T-cell (primary cell): ENCODE data around the gene TTC3. TPM values are rescaled to one million over a fixed set of nuclear protein-coding genes. Genes with fewer than 3 reads are reported as not detected.
A peak's percentile ranks its signal among the peaks of the same experiment; 100 is the strongest.
"Not testable (repeated sequence)": the region's sequence is repeated elsewhere in the genome, so short reads cannot be mapped to it uniquely, and the experiment has no call there.

Source experiments
- ATAC-seq, 4 experiments: fragments of 200-7000 bp in 3 of 4; fragments of 150-1000 bp in 1 of 4; cut with Tn5 transposase; replicated peaks in 1 of 4; 1 replicate in 3 of 4; 2 replicates in 1 of 4; pipeline ENCODE4 v1.10.0; 2021; ENCODE audit warnings: moderate library complexity in 3 of 4, mild to moderate bottlenecking in 2 of 4, moderate number of reproducible peaks in 1 of 4
- CTCF ChIA-PET, 2 donors: fragments of 300-600 bp; sonication (Branson Sonifier 250); formaldehyde crosslinking; loops; one replicate each; lab custom pipeline; 2022; ENCODE audit warnings: antibody characterized with exemption in 2 of 2; lab: Charles Lee
- POLR2A ChIA-PET, 2 donors: fragments of 300-600 bp; sonication (Branson Sonifier 250); formaldehyde crosslinking; loops; one replicate each; lab custom pipeline; 2022; ENCODE audit warnings: antibody characterized with exemption in 2 of 2; lab: Charles Lee
- DNase-seq, 35 experiments: peaks; one replicate each; pipeline versions ENCODE4 v3.0.0 to v3.0.0-alpha.2; 2013 to 2023
- H3K27ac ChIP-seq: one replicate; pipeline ENCODE4 v1.5.1; 2013; ENCODE audit warnings: low read length
- H3K27me3 ChIP-seq, 2 experiments: replicated peaks in 1 of 2; 1 replicate in 1 of 2; 2 replicates in 1 of 2; pipeline versions ENCODE4 v1.6.1 to v1.7.0; 2013; ENCODE audit warnings: low read length in 1 of 2, mixed read lengths in 1 of 2; ENCODE audit not compliant: control insufficient read depth in 2 of 2, insufficient read depth in 2 of 2; ENCODE audit errors: extremely low read depth in 1 of 2
- H3K36me3 ChIP-seq, 2 donors: 1 replicate in 1 of 2; 2 replicates in 1 of 2; pipeline versions ENCODE4 v1.6.1 to v1.7.0; 2013; ENCODE audit warnings: low read length in 1 of 2; ENCODE audit not compliant: control insufficient read depth in 2 of 2, insufficient read depth in 1 of 2; ENCODE audit errors: extremely low read depth in 1 of 2
- H3K4me1 ChIP-seq, 2 experiments: 1 replicate in 1 of 2; 2 replicates in 1 of 2; pipeline versions ENCODE4 v1.6.1 to v1.7.0; 2013; ENCODE audit warnings: low read length in 2 of 2, mixed read lengths in 1 of 2; ENCODE audit not compliant: insufficient read depth in 2 of 2, control insufficient read depth in 1 of 2; ENCODE audit errors: extremely low read depth in 1 of 2
- H3K4me3 ChIP-seq, 2 donors: 1 replicate in 1 of 2; 2 replicates in 1 of 2; pipeline versions ENCODE4 v1.5.1 to v1.7.0; 2013; ENCODE audit warnings: mild to moderate bottlenecking in 2 of 2, low read length in 1 of 2, moderate library complexity in 1 of 2; ENCODE audit not compliant: control insufficient read depth in 1 of 2; ENCODE audit errors: extremely low read depth in 1 of 2
- H3K9me3 ChIP-seq: 2 replicates; pipeline ENCODE4 v1.7.0; 2013
- H3K27ac Mint-ChIP-seq, 2 donors: one replicate each; pipeline ENCODE4 v1.8.0; 2020 to 2021; ENCODE audit warnings: mild to moderate bottlenecking in 2 of 2, mixed read lengths in 2 of 2
- H3K27me3 Mint-ChIP-seq, 2 donors: one replicate each; pipeline ENCODE4 v1.8.0; 2021 to 2022; ENCODE audit warnings: mixed read lengths in 2 of 2
- H3K36me3 Mint-ChIP-seq: one replicate; pipeline ENCODE4 v1.8.0; 2021; ENCODE audit warnings: mixed read lengths
- H3K4me1 Mint-ChIP-seq, 3 donors: one replicate each; pipeline ENCODE4 v1.8.0; 2020 to 2022; ENCODE audit warnings: mixed read lengths in 3 of 3, mild to moderate bottlenecking in 1 of 3
- H3K4me3 Mint-ChIP-seq, 3 donors: one replicate each; pipeline ENCODE4 v1.8.0; 2020 to 2022; ENCODE audit warnings: mild to moderate bottlenecking in 3 of 3, mixed read lengths in 3 of 3, moderate library complexity in 3 of 3
- H3K9me3 Mint-ChIP-seq, 3 donors: one replicate each; pipeline ENCODE4 v1.8.0; 2020 to 2022; ENCODE audit warnings: mixed read lengths in 3 of 3
- WGBS: methylation state at CpG from one replicate; pipeline ENCODE4 v1.1.5; 2013; ENCODE audit warnings: missing lambda C conversion rate; ENCODE audit not compliant: insufficient coverage; 5-methylcytosine and 5-hydroxymethylcytosine counted together
- total RNA-seq, 35 experiments: library from RNA in 6 of 35; stranded (reverse) in 6 of 35; fragments of 120-200 nt in 1 of 35; gene quantifications; one replicate each; pipeline versions ENCODE4 v1.2.1 to v1.2.4 and lab custom pipeline; 2013 to 2026

Gene TTC3
- total RNA-seq, 5 donors from 2014 or later (not counting 1 experiment from before 2014, with no cell fraction given): 125 to 153 (median 139) TPM

DNA sequence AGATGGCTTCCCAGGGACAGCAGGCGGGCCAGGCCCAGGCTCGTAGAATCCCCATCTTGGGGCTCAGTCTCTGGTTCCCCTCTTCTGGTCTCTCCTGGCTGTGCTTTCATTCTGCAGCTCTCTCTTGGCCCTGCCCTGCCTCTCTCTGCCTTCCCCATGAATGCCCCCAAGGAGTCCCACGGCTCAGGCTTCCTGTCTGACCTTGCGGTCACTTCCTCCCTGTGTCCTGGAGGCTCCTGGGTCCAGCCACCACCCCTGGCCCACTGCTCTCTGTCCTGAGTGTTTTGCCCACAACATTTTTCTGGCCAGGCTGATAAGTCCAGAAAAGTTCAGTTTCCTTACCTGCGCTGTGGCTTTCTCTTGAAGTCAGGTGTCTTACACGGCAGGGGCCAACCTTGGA lies 29.2 kb upstream of the TTC3 start:
- no peaks in the 10 kb centered on the region for H3K36me3 ChIP-seq
- 87% methylated on average over 6 of the region's 6 CpGs for WGBS
- H3K27ac Mint-ChIP-seq: no peak overlapping the region
- CTCF ChIA-PET: no interaction called here
- peaks cover 0 to 37% of the 10 kb centered on the region in 2 experiments for H3K27me3 ChIP-seq
- H3K9me3 Mint-ChIP-seq: no peaks in the 10 kb centered on the region
- no peak overlapping the region for H3K4me3 ChIP-seq
- peaks cover 0 to 4% of the 10 kb centered on the region in 2 donors for H3K27me3 Mint-ChIP-seq
- no peak overlapping the region for H3K4me3 Mint-ChIP-seq
- POLR2A ChIA-PET: no interaction called here
- H3K36me3 Mint-ChIP-seq: no peaks in the 10 kb centered on the region
- H3K27ac ChIP-seq: no peak overlapping the region
- peaks cover 13 to 14% of the 10 kb centered on the region in 2 experiments for H3K4me1 ChIP-seq
- H3K4me1 Mint-ChIP-seq: peaks cover 7 to 11% (median 10%) of the 10 kb centered on the region in 3 donors
- no peaks in the 10 kb centered on the region for H3K9me3 ChIP-seq
- ATAC-seq: no peak
- DNase-seq: no peak

DNA sequence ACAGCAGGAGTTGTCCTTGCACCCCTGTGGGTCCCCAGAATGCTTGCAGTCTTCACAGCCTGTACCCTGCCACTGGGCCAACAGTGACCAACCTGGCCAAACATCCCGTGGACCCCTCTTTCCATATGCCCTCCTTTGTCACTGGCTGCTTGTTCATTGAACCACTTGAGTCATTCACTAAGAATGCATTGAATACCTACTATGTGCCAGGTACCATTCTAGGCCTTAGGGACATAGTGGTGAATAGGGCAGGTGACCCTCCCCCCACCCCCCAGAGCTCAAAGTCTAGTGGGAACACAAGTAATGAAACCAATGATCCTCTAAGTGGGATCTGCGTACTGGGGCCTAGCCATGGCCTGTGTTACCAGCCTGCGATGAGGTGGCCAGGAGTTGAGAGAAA lies 28.4 kb upstream of the TTC3 start:
- Mint-ChIP-seq H3K4me1 (peaks cover 7 to 11% (median 10%) of the 10 kb centered on the region in 3 donors), H3K36me3 (no peaks in the 10 kb centered on the region), H3K27ac (no peak overlapping the region), H3K4me3 (no peak overlapping the region), H3K27me3 (peaks cover 0 to 4% of the 10 kb centered on the region in 2 donors), H3K9me3 (no peaks in the 10 kb centered on the region)
- no CpG with 5 or more reads among the region's 3 CpGs for WGBS
- Histone ChIP-seq H3K27me3 (peaks cover 0 to 37% of the 10 kb centered on the region in 2 experiments), H3K4me1 (peaks cover 13 to 14% of the 10 kb centered on the region in 2 experiments), H3K9me3 (no peaks in the 10 kb centered on the region), H3K36me3 (no peaks in the 10 kb centered on the region), H3K27ac (no peak overlapping the region), H3K4me3 (no peak overlapping the region)
- no peak for ATAC-seq
- ChIA-PET POLR2A (interaction anchor here in 1 of 2 donors (0.6 kb wide), 1 partner anchor 571 kb away, joined by 3 read pairs; no protein-coding TSS in a partner anchor), CTCF (no interaction called here)
- no peak for DNase-seq

DNA sequence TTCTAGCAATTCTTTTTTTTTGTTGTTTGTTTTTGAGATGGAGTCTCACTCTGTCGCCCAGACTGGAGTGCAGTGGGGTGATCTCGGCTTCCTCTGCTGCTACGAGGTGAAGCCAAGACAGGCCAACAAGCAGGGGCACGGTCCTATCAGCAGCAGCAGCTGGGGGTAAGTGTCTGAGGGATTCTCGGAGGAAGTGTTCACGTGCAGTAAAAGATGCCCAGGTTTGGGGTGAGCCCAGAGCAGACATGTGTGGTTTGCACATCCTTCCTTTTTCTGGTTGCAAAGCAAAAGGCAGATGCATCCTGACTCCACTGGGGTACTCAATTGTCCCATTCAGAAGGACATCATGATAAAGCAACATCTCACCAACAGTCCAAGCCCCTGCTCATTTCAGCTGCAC lies 27.9 kb upstream of the TTC3 start:
- WGBS: 3% methylated on average over 5 of the region's 6 CpGs
- no peaks in the 10 kb centered on the region for H3K36me3 Mint-ChIP-seq
- H3K4me3 Mint-ChIP-seq: no peak overlapping the region
- H3K9me3 Mint-ChIP-seq: no peaks in the 10 kb centered on the region
- peaks cover 0 to 37% of the 10 kb centered on the region in 2 experiments for H3K27me3 ChIP-seq
- no peaks in the 10 kb centered on the region for H3K36me3 ChIP-seq
- H3K4me1 ChIP-seq: peaks cover 13 to 14% of the 10 kb centered on the region in 2 experiments
- H3K4me1 Mint-ChIP-seq: peaks cover 7 to 11% (median 10%) of the 10 kb centered on the region in 3 donors
- ChIA-PET CTCF (no interaction called here), POLR2A (interaction anchor here in 1 of 2 donors (0.6 kb wide), 1 partner anchor 570 kb away, joined by 3 read pairs; no protein-coding TSS in a partner anchor)
- DNase-seq: peak in 15 of 35 experiments; percentile 1 to 29 (median 5)
- peaks cover 0 to 4% of the 10 kb centered on the region in 2 donors for H3K27me3 Mint-ChIP-seq
- peak; percentile 57 to 86 (median 78) for ATAC-seq
- no peak overlapping the region for H3K4me3 ChIP-seq
- H3K27ac ChIP-seq: no peak overlapping the region
- H3K27ac Mint-ChIP-seq: no peak overlapping the region
- no peaks in the 10 kb centered on the region for H3K9me3 ChIP-seq

DNA sequence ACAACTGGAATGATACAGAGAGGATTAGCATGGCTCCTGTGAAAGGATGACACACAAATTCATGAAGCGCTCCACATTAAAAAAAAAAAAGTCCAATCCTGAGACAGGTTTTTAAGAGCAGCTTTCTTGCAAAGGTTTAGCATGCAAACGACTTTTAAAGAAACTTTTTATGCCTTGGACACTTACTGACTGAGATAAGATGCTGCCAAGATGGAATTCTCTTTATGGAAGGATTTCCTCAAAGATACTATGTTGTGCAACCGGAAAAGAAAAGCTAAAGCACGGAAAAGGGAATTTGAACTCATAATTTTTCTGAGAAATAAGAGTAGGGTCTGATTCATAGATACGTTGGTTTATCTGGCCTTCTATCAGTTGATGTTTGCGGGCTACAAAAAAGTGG lies 27.5 kb upstream of the TTC3 start:
- Histone ChIP-seq H3K4me1 (peaks cover 13 to 14% of the 10 kb centered on the region in 2 experiments), H3K27me3 (peaks cover 0 to 37% of the 10 kb centered on the region in 2 experiments), H3K9me3 (no peaks in the 10 kb centered on the region), H3K36me3 (no peaks in the 10 kb centered on the region), H3K4me3 (no peak overlapping the region), H3K27ac (no peak overlapping the region)
- no peaks in the 10 kb centered on the region for H3K9me3 Mint-ChIP-seq
- POLR2A ChIA-PET: no interaction called here
- no peak overlapping the region for H3K27ac Mint-ChIP-seq
- H3K27me3 Mint-ChIP-seq: peaks cover 0 to 4% of the 10 kb centered on the region in 2 donors
- CTCF ChIA-PET: no interaction called here
- H3K4me3 Mint-ChIP-seq: no peak overlapping the region
- peaks cover 7 to 11% (median 10%) of the 10 kb centered on the region in 3 donors for H3K4me1 Mint-ChIP-seq
- H3K36me3 Mint-ChIP-seq: no peaks in the 10 kb centered on the region
- DNase-seq (no peak), ATAC-seq (no peak)
- 73% methylated on average over 3 of the region's 6 CpGs for WGBS

DNA sequence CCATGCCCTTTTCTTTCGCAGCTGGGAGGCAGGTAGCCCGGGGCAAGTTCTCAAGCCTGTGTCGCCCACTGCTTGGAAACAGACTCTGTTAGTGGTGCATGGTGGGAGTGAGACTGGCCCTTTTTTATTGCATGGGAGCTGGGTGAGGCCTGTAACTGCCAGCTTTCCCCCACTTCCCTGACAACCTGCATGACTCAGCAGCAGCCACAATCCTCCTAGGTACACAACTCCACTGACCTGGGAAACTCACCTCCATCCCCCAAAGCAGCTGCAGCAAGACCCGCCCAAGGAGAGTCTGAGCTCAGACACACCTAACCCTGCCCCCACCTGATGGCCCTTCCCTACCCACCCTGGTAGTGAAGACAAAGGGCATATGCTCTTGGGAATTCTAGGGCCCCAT lies 26.0 kb upstream of the TTC3 start:
- H3K9me3 ChIP-seq: no peaks in the 10 kb centered on the region
- no peak overlapping the region for H3K4me3 Mint-ChIP-seq
- peaks cover 7 to 11% (median 10%) of the 10 kb centered on the region in 3 donors for H3K4me1 Mint-ChIP-seq
- peaks cover 13 to 14% of the 10 kb centered on the region in 2 experiments for H3K4me1 ChIP-seq
- H3K27ac ChIP-seq: no peak overlapping the region
- ATAC-seq (no peak), DNase-seq (no peak)
- H3K27ac Mint-ChIP-seq: no peak overlapping the region
- ChIA-PET POLR2A (no interaction called here), CTCF (interaction anchor here in 1 of 2 donors (0.7 kb wide), 1 partner anchor 28 kb away, joined by 3 read pairs; no protein-coding TSS in a partner anchor)
- H3K36me3 Mint-ChIP-seq: no peaks in the 10 kb centered on the region
- H3K27me3 Mint-ChIP-seq: peaks cover 0 to 4% of the 10 kb centered on the region in 2 donors
- no peaks in the 10 kb centered on the region for H3K36me3 ChIP-seq
- H3K4me3 ChIP-seq: no peak overlapping the region
- WGBS: 100% methylated on average over 1 of the region's 4 CpGs
- peaks cover 0 to 26% of the 10 kb centered on the region in 2 experiments for H3K27me3 ChIP-seq
- no peaks in the 10 kb centered on the region for H3K9me3 Mint-ChIP-seq

DNA sequence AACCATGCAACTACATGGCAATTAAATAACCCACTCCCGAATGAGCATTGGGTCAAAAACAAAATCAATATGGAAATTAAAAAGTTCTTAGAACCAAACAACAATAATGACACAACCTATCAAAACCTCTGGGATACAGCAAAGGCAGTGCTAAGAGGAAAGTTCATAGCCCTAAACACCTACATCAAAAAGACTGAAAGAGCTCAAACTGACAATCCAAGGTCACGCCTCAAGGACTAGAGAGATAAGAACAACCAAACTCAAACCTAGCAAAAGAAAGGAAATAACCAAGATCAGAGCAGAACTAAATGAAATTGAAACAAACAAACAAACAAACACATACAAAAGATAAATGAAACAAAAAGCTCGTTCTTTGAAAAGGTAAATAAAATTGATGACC lies 23.3 kb upstream of the TTC3 start:
- POLR2A ChIA-PET: interaction anchor here in 1 of 2 donors (0.6 kb wide), 1 partner anchor 790 kb away, joined by 3 read pairs; no protein-coding TSS in a partner anchor
- H3K9me3 Mint-ChIP-seq, H3K4me1 ChIP-seq, ATAC-seq, H3K4me3 Mint-ChIP-seq, H3K4me1 Mint-ChIP-seq, DNase-seq, H3K36me3 ChIP-seq, H3K9me3 ChIP-seq, H3K27ac ChIP-seq, CTCF ChIA-PET, H3K36me3 Mint-ChIP-seq, H3K27ac Mint-ChIP-seq, H3K27me3 Mint-ChIP-seq, H3K4me3 ChIP-seq: not testable (repeated sequence)
- H3K27me3 ChIP-seq: peaks cover 0 to 12% of the 10 kb centered on the region in 2 experiments
- no CpG with 5 or more reads among the region's 3 CpGs for WGBS
